Activated naive CD4-positive, alpha-beta T cell treated with anti-CD3 and anti-CD28 coated beads, Interleukin-2, amount 50 U/mL, for 24 hours (primary cell): ENCODE measurements around the gene RANBP3L.
A peak's percentile ranks its signal among the peaks of the same experiment; 100 is the strongest.

Experiments used
- H3K27ac Mint-ChIP-seq: one replicate; pipeline ENCODE4 v1.8.0; 2021; ENCODE audit warnings: mild to moderate bottlenecking, mixed read lengths
- H3K27me3 Mint-ChIP-seq: one replicate; pipeline ENCODE4 v1.8.0; 2021; ENCODE audit warnings: mixed read lengths
- H3K36me3 Mint-ChIP-seq: one replicate; pipeline ENCODE4 v1.8.0; 2021; ENCODE audit warnings: mixed read lengths
- H3K4me1 Mint-ChIP-seq: one replicate; pipeline ENCODE4 v1.8.0; 2021; ENCODE audit warnings: mixed read lengths
- H3K4me3 Mint-ChIP-seq: one replicate; pipeline ENCODE4 v1.8.0; 2021; ENCODE audit warnings: mild to moderate bottlenecking, mixed read lengths
- H3K9me3 Mint-ChIP-seq: one replicate; pipeline ENCODE4 v1.8.0; 2021; ENCODE audit warnings: mixed read lengths

The RANBP3L gene

DNA sequence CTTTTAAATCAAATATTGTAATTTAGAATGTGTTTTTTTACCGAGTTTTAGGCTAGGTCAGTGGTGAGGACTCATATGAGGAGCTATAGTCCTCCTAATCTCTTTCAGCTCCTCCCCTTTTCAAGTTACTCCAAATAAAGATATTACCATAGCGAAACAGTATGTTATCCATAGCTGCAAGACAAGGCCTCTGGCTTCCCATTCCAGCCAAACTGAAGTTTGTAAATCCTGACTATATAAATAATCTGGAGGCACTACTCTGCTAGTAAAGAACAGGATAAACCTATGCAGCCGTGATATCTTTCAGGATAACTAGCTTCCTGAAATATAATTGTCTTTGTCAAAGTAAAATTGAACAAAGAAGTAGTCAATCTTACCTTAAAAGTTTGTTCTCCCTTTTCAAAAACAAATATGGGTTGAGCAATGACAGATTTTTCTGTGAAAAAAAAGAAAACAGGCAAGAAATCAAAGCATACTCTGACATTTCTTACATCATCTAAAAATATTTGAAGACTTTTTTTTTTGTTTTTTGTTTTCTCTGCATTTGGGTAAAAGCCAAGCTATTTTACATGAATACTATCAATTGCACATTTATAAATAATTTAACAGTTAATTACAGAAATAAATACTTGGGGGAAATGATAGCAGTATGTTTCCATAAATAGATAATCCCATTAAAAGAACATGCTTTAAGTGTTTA is 30.7 kb downstream of the RANBP3L start:
- Mint-ChIP-seq H3K27me3 (peaks cover 6% of the 10 kb centered on the region), H3K36me3 (no peaks in the 10 kb centered on the region), H3K9me3 (no peaks in the 10 kb centered on the region), H3K4me3 (no peak overlapping the region), H3K27ac (no peak overlapping the region), H3K4me1 (no peaks in the 10 kb centered on the region)

DNA sequence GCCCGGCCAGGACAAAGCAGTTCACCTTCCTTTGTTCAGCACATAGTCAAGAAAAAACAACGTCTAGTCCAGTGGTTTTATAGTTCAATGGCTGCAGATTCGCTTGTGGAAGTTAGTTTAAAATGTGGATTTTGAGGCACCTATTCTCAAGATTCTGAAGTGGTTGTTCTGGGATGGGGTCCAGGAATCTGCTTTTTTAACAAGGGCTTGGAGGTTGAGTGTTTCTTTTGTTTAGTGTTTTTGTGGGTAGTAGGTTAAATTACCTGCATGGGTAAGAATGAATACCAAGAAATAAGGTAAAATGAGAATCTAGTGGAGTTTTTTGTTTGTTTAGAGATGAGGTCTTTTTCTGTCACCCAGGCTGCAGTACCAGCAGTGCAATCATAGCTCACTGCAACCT is 31.5 kb downstream of the RANBP3L start:
- Mint-ChIP-seq H3K9me3 (no peaks in the 10 kb centered on the region), H3K4me1 (no peaks in the 10 kb centered on the region), H3K27me3 (peaks cover 2% of the 10 kb centered on the region), H3K36me3 (no peaks in the 10 kb centered on the region), H3K4me3 (no peak overlapping the region), H3K27ac (no peak overlapping the region)

DNA sequence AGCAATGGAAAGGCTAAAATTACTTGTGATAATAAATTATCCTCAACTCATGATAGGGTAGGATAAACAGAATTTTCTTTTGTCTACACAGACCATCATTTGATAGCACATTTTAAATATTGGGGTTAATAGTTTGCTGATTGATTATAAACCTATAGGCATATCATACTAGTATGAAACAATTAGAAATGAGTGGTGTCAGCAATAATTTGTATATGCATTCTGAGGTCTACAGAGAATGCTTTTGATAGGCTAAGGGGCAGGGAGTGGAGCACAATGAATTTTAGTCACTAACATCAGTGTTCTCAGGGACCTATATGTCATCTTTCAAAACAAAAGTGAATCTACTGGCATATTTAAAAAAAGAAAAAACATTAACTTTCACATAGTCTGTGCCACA is 32.2 kb downstream of the RANBP3L start:
- H3K4me3 Mint-ChIP-seq, result no peak overlapping the region
- H3K36me3 Mint-ChIP-seq, result no peaks in the 10 kb centered on the region
- H3K27me3 Mint-ChIP-seq, result peaks cover 2% of the 10 kb centered on the region
- no peaks in the 10 kb centered on the region for H3K4me1 Mint-ChIP-seq
- no peaks in the 10 kb centered on the region for H3K9me3 Mint-ChIP-seq
- H3K27ac Mint-ChIP-seq, result no peak overlapping the region

DNA sequence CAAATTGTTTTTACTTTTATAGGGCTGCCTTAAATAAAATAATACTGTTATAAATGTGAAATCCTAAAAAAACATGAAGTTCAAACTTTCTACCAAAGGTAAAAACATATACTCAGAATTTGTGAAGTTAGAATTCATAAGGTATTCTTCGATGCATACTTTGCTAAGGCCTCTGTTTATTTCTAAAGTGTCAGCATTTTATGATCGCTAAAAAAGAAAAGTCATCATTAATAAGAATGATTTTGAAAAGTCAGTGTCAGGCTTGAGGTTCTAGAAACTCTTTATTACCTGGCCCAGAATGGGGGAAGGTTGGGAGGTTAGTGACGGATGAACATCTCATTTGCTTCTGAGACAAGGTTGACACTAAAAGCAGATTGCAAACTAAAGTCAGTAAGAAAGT is 33.8 kb downstream of the RANBP3L start:
- Mint-ChIP-seq H3K4me3 (no peak overlapping the region), H3K27me3 (peaks cover 4% of the 10 kb centered on the region), H3K36me3 (no peaks in the 10 kb centered on the region), H3K4me1 (no peaks in the 10 kb centered on the region), H3K9me3 (no peaks in the 10 kb centered on the region), H3K27ac (no peak overlapping the region)

DNA sequence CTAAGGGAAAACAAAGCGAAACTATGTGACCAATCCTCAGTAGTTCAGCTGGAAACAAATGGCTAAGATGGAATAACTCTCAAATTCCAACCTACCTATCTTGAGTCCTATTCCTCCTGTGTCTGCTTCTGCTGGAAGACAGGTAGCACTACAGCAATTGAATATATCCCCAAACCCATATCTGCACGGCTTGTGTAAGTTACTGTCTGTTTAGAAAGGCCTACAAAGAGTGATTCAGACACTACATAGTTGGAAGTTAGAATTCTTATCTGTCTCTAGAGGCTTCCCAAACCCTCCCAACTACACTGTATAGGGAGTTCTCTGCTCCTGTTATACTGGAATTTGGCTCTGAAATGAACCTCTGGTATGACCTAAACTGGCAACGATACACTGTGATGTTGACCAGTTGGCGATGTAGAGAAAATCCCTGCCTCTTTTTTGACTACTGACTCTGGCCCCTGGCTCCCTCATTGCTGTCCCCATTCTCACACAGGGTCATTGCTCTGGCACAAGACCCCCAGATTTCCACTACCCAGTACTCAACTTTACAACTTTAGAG is 37.4 kb downstream of the RANBP3L start:
- Mint-ChIP-seq H3K27me3 (peaks cover 13% of the 10 kb centered on the region), H3K4me1 (no peaks in the 10 kb centered on the region), H3K9me3 (no peaks in the 10 kb centered on the region), H3K4me3 (no peak overlapping the region), H3K27ac (no peak overlapping the region), H3K36me3 (no peaks in the 10 kb centered on the region)

DNA sequence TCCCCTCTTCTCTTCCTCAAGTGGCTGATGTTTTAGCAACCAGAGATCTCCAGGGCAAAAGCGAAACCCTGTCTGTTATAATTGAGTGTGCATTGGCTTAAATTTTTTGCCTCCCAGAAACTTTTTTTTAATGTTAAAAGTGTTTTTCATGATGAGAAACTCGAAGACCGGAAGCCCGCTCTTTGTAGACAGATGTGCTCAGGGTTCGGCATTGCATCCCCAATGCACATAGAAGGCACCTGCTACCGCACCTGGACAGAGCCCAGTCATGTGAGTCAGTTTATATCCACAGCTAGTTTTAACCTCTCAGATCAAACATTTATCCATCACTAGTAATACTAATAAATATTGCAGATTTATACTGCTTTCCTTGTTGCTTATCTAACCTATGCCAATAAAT is 40.5 kb downstream of the RANBP3L start:
- Mint-ChIP-seq H3K4me3 (no peak overlapping the region), H3K36me3 (no peaks in the 10 kb centered on the region), H3K27me3 (peaks cover 15% of the 10 kb centered on the region), H3K4me1 (no peaks in the 10 kb centered on the region), H3K9me3 (no peaks in the 10 kb centered on the region), H3K27ac (no peak overlapping the region)

DNA sequence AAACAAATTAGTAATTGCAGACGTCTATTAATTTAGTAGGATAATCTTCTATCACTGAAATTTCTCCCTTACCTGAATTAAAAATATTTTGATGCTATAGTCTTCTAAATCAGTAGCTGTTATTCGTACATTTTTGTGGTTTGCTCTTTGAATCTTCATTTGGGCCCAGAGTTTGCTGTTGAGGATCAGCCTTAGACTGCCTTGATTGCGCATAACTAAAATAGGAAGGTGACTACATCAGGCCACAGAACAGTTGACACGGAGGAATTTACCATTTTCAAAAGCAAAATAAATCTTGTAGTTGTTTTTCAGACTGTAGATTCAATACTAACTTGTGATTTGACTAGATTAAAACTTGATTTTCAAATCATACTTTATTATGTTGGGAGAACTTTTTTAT is 48.1 kb downstream of the RANBP3L start:
- Mint-ChIP-seq H3K27me3 (peaks cover 5% of the 10 kb centered on the region), H3K27ac (no peak overlapping the region), H3K4me1 (no peaks in the 10 kb centered on the region), H3K36me3 (no peaks in the 10 kb centered on the region), H3K9me3 (no peaks in the 10 kb centered on the region), H3K4me3 (no peak overlapping the region)

DNA sequence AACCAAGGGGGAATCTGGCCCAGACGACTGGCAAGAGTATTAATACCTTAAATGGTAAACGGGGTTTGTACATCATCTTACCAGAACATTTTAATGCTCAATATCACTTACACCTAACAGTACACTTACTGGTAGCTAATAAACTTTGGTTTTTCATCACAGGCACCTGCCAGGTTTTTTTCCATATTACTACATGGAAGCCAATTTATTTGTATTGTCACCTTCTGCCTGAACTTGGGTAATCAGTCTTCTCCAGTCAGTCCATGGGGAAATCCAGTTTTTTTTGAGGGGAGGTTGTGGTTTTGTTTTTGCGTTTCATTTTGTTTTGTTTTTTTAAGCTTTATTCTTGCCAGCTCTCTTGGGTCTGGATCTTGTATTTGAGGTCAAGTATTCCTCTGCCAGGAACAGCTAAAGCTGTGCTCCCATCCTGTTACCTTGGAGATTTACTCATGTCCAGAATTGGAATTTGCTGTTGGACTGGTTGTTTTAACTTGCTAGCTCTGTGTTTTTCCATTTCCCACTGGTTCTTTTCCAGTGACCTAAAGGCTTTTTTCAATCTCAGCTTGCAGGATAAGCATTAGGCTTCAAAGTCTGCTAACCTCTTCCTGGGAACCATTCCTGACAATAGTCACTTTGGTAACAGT is 48.9 kb downstream of the RANBP3L start:
- peaks cover 5% of the 10 kb centered on the region for H3K27me3 Mint-ChIP-seq
- H3K36me3 Mint-ChIP-seq, result no peaks in the 10 kb centered on the region
- no peak overlapping the region for H3K27ac Mint-ChIP-seq
- no peak overlapping the region for H3K4me3 Mint-ChIP-seq
- no peaks in the 10 kb centered on the region for H3K4me1 Mint-ChIP-seq
- H3K9me3 Mint-ChIP-seq, result no peaks in the 10 kb centered on the region

DNA sequence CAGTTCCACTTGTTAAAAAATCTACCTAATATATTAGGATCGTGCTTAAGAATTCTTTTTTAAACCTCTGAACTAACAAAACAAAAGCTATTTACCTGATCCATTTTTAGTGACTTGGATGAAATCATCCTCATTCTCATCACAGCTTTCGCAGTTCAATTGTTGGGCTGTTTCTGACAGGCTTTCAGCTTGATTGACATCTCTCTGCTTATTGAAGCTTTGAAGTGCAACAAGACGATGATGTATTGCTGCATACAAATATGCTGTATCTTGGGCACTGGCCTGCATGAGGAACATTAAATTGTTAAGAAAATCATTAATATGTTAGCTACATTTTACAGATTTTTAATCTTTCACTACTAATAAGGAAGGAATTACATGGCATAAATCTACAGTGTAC is 50.5 kb downstream of the RANBP3L start:
- H3K4me3 Mint-ChIP-seq, result no peak overlapping the region
- no peak overlapping the region for H3K27ac Mint-ChIP-seq
- no peaks in the 10 kb centered on the region for H3K9me3 Mint-ChIP-seq
- no peaks in the 10 kb centered on the region for H3K4me1 Mint-ChIP-seq
- H3K36me3 Mint-ChIP-seq, result no peaks in the 10 kb centered on the region
- peaks cover 3% of the 10 kb centered on the region for H3K27me3 Mint-ChIP-seq

DNA sequence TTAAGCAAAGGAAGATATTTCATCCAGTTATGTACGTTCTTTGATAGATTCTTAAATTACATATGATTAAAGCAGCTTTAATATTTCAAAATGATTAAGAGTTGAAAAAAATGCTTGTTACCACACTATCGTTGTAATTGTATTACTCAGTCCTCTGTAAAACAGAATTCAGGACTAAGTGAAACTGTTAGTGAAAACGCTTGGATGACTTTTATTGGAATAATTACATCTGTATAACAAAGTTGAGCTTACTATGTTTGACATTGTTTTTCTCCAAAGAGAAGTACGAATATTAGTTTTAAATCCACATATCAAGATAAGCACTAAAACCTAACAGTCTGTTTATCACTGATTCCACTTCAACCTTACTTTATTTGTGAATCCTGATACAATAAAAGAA is 51.3 kb downstream of the RANBP3L start:
- Mint-ChIP-seq H3K4me3 (no peak overlapping the region), H3K4me1 (no peaks in the 10 kb centered on the region), H3K36me3 (no peaks in the 10 kb centered on the region), H3K27me3 (peaks cover 2% of the 10 kb centered on the region), H3K9me3 (no peaks in the 10 kb centered on the region), H3K27ac (no peak overlapping the region)

DNA sequence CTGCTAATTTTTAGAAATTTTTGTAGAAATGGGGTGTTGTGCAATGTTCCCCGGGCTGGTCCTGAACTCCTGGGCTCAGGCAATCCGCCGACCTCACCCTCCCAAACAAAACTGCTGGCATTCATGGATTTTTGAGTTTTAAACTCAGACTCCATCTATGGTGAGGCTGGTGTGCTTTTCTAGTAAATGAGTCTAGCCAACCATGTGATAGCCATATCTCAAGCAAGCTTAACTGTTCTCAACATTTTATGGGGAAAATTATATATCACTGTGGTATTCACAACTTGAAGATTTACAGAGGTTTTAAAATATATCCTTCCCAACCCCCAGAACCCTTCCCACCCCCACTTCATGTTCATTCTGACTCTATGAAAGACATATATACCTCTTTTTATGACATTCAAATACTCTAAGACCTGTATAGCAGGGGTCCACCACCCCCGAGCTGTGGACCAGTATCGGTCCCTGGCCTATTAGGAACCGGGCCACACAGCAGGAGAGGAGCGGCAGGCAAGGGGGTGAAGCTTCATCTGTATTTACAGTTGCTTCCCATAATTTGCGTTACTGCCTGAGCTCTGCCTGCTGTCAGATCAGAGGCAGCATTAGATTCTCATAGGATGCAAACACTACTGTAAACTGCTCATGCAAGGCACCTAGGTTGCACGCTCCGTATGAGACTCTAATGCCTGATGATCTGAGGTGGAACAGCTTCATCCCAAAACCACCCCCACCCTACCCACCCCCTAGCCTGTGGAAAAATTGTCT is 55.5 kb downstream of the RANBP3L start:
- Mint-ChIP-seq H3K27me3 (peaks cover 2% of the 10 kb centered on the region), H3K4me1 (peaks cover 25% of the 10 kb centered on the region), H3K9me3 (no peaks in the 10 kb centered on the region)

DNA sequence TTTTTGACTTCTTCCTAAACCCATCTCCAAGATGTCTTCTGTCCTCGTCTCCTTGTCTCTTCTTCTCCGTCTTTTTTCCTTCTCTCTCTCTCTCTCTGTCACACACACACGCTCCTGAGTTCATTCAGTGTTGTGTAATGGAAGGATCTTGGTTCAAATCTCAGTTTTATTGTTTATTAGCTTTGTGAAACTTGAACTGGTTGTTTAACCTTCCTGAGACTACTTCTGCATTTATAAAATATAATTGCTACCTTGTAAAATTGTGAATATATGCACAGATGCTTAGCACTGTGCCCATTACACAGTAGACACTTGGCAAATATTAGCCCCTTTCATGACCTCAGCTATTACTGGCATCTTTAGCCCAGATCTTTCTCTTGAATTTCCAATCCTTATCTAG is 57.6 kb downstream of the RANBP3L start:
- H3K4me1 Mint-ChIP-seq, result peaks cover 41% of the 10 kb centered on the region
- H3K36me3 Mint-ChIP-seq, result no peaks in the 10 kb centered on the region
- no peaks in the 10 kb centered on the region for H3K27me3 Mint-ChIP-seq
- H3K27ac Mint-ChIP-seq, result peak overlapping the region; percentile 90
- no peaks in the 10 kb centered on the region for H3K9me3 Mint-ChIP-seq
- H3K4me3 Mint-ChIP-seq, result peak overlapping the region; percentile 88

More for the DNA sequence above, 55.5 kb downstream of the RANBP3L start:
- Mint-ChIP-seq H3K36me3 (no peaks in the 10 kb centered on the region), H3K27ac (no peak overlapping the region), H3K4me3 (no peak overlapping the region)

DNA sequence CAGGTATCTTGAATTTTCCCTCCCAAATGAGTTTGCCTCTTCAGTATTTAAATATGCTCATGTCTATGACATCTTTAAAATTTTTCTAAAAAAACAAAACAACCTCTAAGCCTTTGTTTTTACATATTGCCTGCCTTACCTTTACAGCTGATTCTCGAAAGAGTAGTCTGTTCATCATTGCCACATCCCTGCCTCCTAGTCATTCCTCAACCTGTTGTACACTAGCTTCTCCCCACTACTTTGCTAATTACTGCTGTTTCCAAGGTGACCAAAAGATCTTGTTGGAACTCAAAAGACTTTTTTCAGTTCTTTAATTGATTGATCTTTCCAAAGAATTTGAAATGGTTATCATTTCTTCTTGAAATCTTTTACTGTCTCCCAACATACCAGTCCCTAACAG is 58.0 kb downstream of the RANBP3L start:
- H3K4me1 Mint-ChIP-seq, result peaks cover 45% of the 10 kb centered on the region
- H3K27me3 Mint-ChIP-seq, result no peaks in the 10 kb centered on the region
- peak overlapping the region; percentile 90 for H3K27ac Mint-ChIP-seq
- H3K9me3 Mint-ChIP-seq, result no peaks in the 10 kb centered on the region
- H3K36me3 Mint-ChIP-seq, result no peaks in the 10 kb centered on the region
- H3K4me3 Mint-ChIP-seq, result peak overlapping the region; percentile 88

DNA sequence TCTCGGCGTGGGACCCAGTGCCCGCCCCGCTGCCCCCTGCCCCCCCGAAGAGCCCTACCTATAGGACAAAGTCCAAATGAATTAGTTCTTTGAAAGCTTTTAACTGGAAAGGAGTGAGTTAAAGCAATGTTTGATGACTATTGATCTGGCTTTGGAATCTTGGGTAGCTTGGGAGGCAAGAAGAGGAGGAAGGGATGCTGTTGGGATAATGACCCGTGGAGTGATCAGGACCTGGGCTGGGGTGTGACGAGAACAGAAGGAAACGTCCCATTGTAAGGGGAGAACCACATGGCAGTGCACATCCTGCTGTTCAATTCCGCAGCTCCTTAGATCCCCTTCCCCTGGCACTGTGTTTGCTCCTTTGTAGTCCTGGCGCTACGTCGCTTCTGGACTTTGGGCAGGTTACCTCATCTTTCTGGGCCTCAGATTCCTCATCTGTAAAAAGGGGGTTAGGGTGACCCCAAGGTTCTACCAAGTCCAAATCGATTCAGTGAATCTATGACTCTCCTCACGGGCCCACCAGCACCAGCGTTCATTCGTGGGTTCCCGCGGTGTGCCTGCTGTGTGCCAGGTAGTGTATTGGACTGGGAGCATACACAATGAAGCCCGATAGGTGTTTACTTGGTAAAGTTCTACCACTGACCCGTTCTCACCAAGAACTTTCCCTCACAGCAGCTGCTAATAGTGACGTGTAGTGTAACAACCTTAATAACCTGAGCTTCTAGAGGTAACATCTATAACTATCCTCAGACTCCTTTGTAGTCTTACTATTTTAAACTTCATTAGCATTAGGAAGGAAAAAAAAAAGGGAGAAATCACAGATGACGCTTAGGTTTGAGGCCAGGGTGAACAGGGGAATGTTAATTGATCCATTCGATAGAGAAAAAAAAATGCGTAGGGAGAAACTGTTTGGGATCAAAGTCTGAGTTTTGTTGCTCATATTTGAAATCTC is 58.9 kb downstream of the RANBP3L start:
- H3K4me1 Mint-ChIP-seq, result peaks cover 52% of the 10 kb centered on the region

More for the DNA sequence above, 58.9 kb downstream of the RANBP3L start:
- Mint-ChIP-seq H3K4me3 (peak overlapping the region; percentile 88), H3K27me3 (no peaks in the 10 kb centered on the region), H3K36me3 (no peaks in the 10 kb centered on the region), H3K9me3 (no peaks in the 10 kb centered on the region), H3K27ac (peak overlapping the region; percentile 90)
